Measurements from ENCODE around the gene NRN1L.
A peak's percentile ranks its signal among the peaks of the same experiment; 100 is the strongest.

Gene NRN1L

GRCh38 chr16:67934306-67935100 is 49.8 kb downstream of the NRN1L start:
- Histone ChIP-seq H3K4me3 (ENCODE audit: low read length in 2 of 2) (peak overlapping the region; percentile 0 to 95), H3K9ac (ENCODE audit: low read depth in 1 of 2, low read length in 2 of 2) (peak overlapping the region in 1 of 2 donors; percentile 98), H3K4me1 (ENCODE audit: control insufficient read depth in 2 of 2, insufficient read depth in 2 of 2, low read length in 2 of 2) (peaks cover 18 to 20% of the 10 kb centered on the region in 2 donors), H3K27me3 (ENCODE audit: control insufficient read depth in 2 of 2, insufficient read depth in 2 of 2, low read length in 2 of 2) (no peaks in the 10 kb centered on the region), H3K9me3 (ENCODE audit: control insufficient read depth in 2 of 2, low read length in 2 of 2) (no peaks in the 10 kb centered on the region), H3K36me3 (ENCODE audit: control insufficient read depth in 2 of 2, insufficient read depth in 2 of 2, low read length in 2 of 2) (peaks cover 21 to 49% of the 10 kb centered on the region in 2 donors), H3K27ac (ENCODE audit: low read depth in 2 of 2, low read length in 2 of 2) (no peak overlapping the region)

DNA sequence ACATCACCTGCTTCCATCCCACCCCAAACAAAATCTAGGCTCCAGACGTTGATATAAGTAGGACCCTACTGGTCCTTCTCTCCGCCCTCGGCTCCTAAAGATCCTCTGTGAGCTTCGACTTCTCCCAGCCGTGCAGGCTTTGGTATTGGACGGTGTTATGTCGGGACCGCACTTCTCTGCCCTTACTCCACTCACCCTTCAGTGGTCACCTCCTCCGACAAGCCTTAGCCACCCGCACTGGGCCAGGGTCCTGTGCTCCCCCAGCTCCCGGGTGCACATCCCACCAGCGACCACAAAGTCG is 50.4 kb downstream of the NRN1L start:
- H3K9ac ChIP-seq (ENCODE audit: low read depth in 1 of 2, low read length in 2 of 2), result peak overlapping the region; percentile 27 to 98

GRCh38 chr16:67935402-67936123 is 50.9 kb downstream of the NRN1L start:
- H3K4me3 ChIP-seq (ENCODE audit: low read length in 2 of 2), result peak overlapping the region; percentile 95 to 99
- peaks cover 23 to 26% of the 10 kb centered on the region in 2 donors for H3K4me1 ChIP-seq (ENCODE audit: control insufficient read depth in 2 of 2, insufficient read depth in 2 of 2, low read length in 2 of 2)
- peak overlapping the region; percentile 94 to 96 for H3K27ac ChIP-seq (ENCODE audit: low read depth in 2 of 2, low read length in 2 of 2)
- H3K9ac ChIP-seq (ENCODE audit: low read depth in 1 of 2, low read length in 2 of 2), result peak overlapping the region; percentile 98
- H3K9me3 ChIP-seq (ENCODE audit: control insufficient read depth in 2 of 2, low read length in 2 of 2), result no peaks in the 10 kb centered on the region
- H3K36me3 ChIP-seq (ENCODE audit: control insufficient read depth in 2 of 2, insufficient read depth in 2 of 2, low read length in 2 of 2), result peaks cover 17 to 38% of the 10 kb centered on the region in 2 donors
- H3K27me3 ChIP-seq (ENCODE audit: control insufficient read depth in 2 of 2, insufficient read depth in 2 of 2, low read length in 2 of 2), result no peaks in the 10 kb centered on the region

More for the DNA sequence above, 50.4 kb downstream of the NRN1L start:
- H3K4me1 ChIP-seq (ENCODE audit: control insufficient read depth in 2 of 2, insufficient read depth in 2 of 2, low read length in 2 of 2), result peaks cover 21 to 23% of the 10 kb centered on the region in 2 donors
- peak overlapping the region; percentile 95 to 99 for H3K4me3 ChIP-seq (ENCODE audit: low read length in 2 of 2)
- no peaks in the 10 kb centered on the region for H3K27me3 ChIP-seq (ENCODE audit: control insufficient read depth in 2 of 2, insufficient read depth in 2 of 2, low read length in 2 of 2)
- no peaks in the 10 kb centered on the region for H3K9me3 ChIP-seq (ENCODE audit: control insufficient read depth in 2 of 2, low read length in 2 of 2)
- peaks cover 20 to 43% of the 10 kb centered on the region in 2 donors for H3K36me3 ChIP-seq (ENCODE audit: control insufficient read depth in 2 of 2, insufficient read depth in 2 of 2, low read length in 2 of 2)
- peak overlapping the region; percentile 26 to 96 for H3K27ac ChIP-seq (ENCODE audit: low read depth in 2 of 2, low read length in 2 of 2)

Data from mucosa of rectum (tissue), 2 donors.